ENCODE data around the gene SUGP2.

Gene SUGP2

DNA sequence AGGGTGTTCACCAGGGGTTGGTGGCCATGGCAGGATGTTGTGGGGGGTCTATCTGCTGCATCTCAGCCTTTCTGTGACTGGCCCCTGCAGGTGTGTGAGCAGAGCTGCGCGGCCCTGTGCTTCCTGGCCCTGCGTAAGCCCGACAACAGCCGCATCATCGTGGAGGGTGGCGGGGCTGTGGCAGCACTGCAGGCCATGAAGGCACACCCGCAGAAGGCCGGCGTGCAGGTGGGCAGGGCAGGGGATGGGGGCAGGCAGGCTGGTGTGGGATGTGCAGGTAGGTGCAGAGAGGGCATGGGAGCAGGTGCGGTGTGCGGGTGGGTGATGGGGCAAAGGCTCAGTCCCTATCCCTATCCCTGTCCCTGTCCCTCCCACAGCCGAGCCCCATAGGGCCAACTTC is 22.4 kb upstream of the SUGP2 start:
- H3K36me3 ChIP-seq (ENCODE audit: insufficient read depth, low read length) = peaks cover 66% of the 10 kb centered on the region
- no peak for TF ChIP-seq FOXP2 (optimal IDR thresholded peaks at IDR 0.05; ENCODE audit: control extremely low read depth, extremely low read length, insufficient read depth)
- no peak for TF ChIP-seq EZH2 (IDR thresholded peaks at IDR 0.05)
- TF ChIP-seq POLR2AphosphoS5 (IDR thresholded peaks at IDR 0.05; ENCODE audit: borderline replicate concordance, low read depth, low read length) = no peak
- H3K9ac ChIP-seq (ENCODE audit: insufficient read length) = no peak overlapping the region
- DNase-seq (ENCODE audit: low read depth, low spot score) = no peak
- H3K4me3 ChIP-seq = no peak overlapping the region
- no peaks in the 10 kb centered on the region for H3K9me3 ChIP-seq (ENCODE audit: low read depth, low read length)
- no peak overlapping the region for H3K27ac ChIP-seq

- peaks cover 69% of the 10 kb centered on the region for H3K36me3 ChIP-seq (ENCODE audit: insufficient read depth, low read length)
- no peaks in the 10 kb centered on the region for H3K9me3 ChIP-seq (ENCODE audit: low read depth, low read length)
- H3K4me3 ChIP-seq = no peak overlapping the region
- H3K27ac ChIP-seq = no peak overlapping the region
- no peak overlapping the region for H3K9ac ChIP-seq (ENCODE audit: insufficient read length)
- DNase-seq (ENCODE audit: low read depth, low spot score) = no peak
- TF ChIP-seq EZH2 (IDR thresholded peaks at IDR 0.05) (no peak), FOXP2 (optimal IDR thresholded peaks at IDR 0.05; ENCODE audit: control extremely low read depth, extremely low read length, insufficient read depth) (no peak), POLR2AphosphoS5 (IDR thresholded peaks at IDR 0.05; ENCODE audit: borderline replicate concordance, low read depth, low read length) (no peak)
Measured at GRCh38 chr19:19054939-19055440, 21.7 kb upstream of the SUGP2 start.

DNA sequence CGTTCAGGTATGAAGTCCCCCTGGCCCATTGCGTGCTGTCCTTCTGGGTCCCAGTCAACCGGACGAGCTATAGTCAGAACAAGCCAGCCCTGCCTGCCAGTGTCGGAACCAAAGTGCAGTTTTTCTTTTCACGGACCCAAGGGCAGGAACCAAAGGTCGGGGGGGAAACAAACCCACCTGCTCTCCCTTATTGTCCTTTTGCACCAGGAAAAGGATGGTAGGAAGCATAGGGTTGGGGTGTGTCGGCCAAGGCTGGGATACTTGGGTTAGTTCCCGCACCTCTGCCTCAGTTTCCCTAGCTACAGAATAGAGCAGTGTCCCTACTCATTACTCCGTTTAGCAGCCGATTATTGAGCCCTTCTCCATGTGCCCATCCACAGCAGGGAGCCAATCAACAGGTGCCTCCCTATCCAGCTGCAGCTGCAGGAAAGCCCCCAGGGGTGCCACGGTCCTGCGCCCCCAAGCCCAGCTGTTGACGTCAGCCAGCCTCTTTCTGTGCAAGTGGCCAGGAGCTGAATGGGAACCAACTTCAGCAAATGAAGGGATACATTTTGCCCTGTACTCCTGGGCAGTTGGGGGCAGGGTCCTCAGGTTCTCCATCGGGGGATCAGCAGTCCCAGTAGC is 21.1 kb upstream of the SUGP2 start:
- no peak for DNase-seq (ENCODE audit: low read depth, low spot score)
- TF ChIP-seq FOXP2 (optimal IDR thresholded peaks at IDR 0.05; ENCODE audit: control extremely low read depth, extremely low read length, insufficient read depth) (no peak), EZH2 (IDR thresholded peaks at IDR 0.05) (no peak)
- no peak overlapping the region for H3K4me3 ChIP-seq
- H3K9me3 ChIP-seq (ENCODE audit: low read depth, low read length) = no peaks in the 10 kb centered on the region
- H3K36me3 ChIP-seq (ENCODE audit: insufficient read depth, low read length) = peaks cover 70% of the 10 kb centered on the region
- no peak overlapping the region for H3K27ac ChIP-seq
- H3K9ac ChIP-seq (ENCODE audit: insufficient read length) = no peak overlapping the region

GRCh38 chr19:19053508-19054314 is 20.4 kb upstream of the SUGP2 start:
- H3K9ac ChIP-seq (ENCODE audit: insufficient read length) = no peak overlapping the region
- no peak for DNase-seq (ENCODE audit: low read depth, low spot score)
- peaks cover 68% of the 10 kb centered on the region for H3K36me3 ChIP-seq (ENCODE audit: insufficient read depth, low read length)
- H3K9me3 ChIP-seq (ENCODE audit: low read depth, low read length) = no peaks in the 10 kb centered on the region
- no peak overlapping the region for H3K4me3 ChIP-seq
- H3K27ac ChIP-seq = no peak overlapping the region
- TF ChIP-seq EZH2 (IDR thresholded peaks at IDR 0.05) = no peak
- TF ChIP-seq POLR2AphosphoS5 (IDR thresholded peaks at IDR 0.05; ENCODE audit: borderline replicate concordance, low read depth, low read length) = no peak
- no peak for TF ChIP-seq FOXP2 (optimal IDR thresholded peaks at IDR 0.05; ENCODE audit: control extremely low read depth, extremely low read length, insufficient read depth)

DNA sequence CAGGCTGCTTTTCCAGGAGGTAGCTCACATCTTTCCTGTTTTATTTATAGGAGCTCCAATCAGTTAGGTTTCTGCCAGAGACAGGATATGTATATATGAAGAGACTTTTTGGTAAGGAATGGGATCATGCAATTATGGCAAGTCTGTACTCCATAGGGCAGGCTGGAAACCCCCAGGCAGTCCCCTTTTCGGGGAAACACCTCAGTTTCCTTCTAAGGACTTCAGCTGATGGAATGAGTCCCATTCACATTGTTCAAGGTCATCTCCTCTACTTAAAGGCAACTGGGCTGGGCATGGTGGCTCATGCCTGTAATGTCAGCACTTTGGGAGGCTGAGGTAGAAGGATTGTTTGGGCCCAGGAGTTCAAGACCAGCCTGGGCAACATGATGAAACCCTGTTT is 19.6 kb upstream of the SUGP2 start:
- no peak for DNase-seq (ENCODE audit: low read depth, low spot score)
- no peak overlapping the region for H3K27ac ChIP-seq

GRCh38 chr19:19051478-19052213 is 18.3 kb upstream of the SUGP2 start:
- Histone ChIP-seq H3K27ac (no peak overlapping the region), H3K4me3 (no peak overlapping the region), H3K9ac (ENCODE audit: insufficient read length) (no peak overlapping the region), H3K36me3 (ENCODE audit: insufficient read depth, low read length) (peaks cover 61% of the 10 kb centered on the region), H3K9me3 (ENCODE audit: low read depth, low read length) (no peaks in the 10 kb centered on the region)
- TF ChIP-seq POLR2AphosphoS5 (IDR thresholded peaks at IDR 0.05; ENCODE audit: borderline replicate concordance, low read depth, low read length) (no peak), FOXP2 (optimal IDR thresholded peaks at IDR 0.05; ENCODE audit: control extremely low read depth, extremely low read length, insufficient read depth) (no peak), EZH2 (IDR thresholded peaks at IDR 0.05) (no peak)
- DNase-seq (ENCODE audit: low read depth, low spot score) = no peak

More for the DNA sequence above, 19.6 kb upstream of the SUGP2 start:
- TF ChIP-seq POLR2AphosphoS5 (IDR thresholded peaks at IDR 0.05; ENCODE audit: borderline replicate concordance, low read depth, low read length) = no peak
- TF ChIP-seq FOXP2 (optimal IDR thresholded peaks at IDR 0.05; ENCODE audit: control extremely low read depth, extremely low read length, insufficient read depth) = no peak
- no peak for TF ChIP-seq EZH2 (IDR thresholded peaks at IDR 0.05)
- Histone ChIP-seq H3K4me3 (no peak overlapping the region), H3K9ac (ENCODE audit: insufficient read length) (no peak overlapping the region), H3K36me3 (ENCODE audit: insufficient read depth, low read length) (peaks cover 65% of the 10 kb centered on the region), H3K9me3 (ENCODE audit: low read depth, low read length) (no peaks in the 10 kb centered on the region)

GRCh38 chr19:19050731-19051130 is 17.4 kb upstream of the SUGP2 start:
- Histone ChIP-seq H3K27ac (no peak overlapping the region), H3K36me3 (ENCODE audit: insufficient read depth, low read length) (peaks cover 57% of the 10 kb centered on the region), H3K4me3 (no peak overlapping the region), H3K9me3 (ENCODE audit: low read depth, low read length) (no peaks in the 10 kb centered on the region), H3K9ac (ENCODE audit: insufficient read length) (no peak overlapping the region)
- DNase-seq (ENCODE audit: low read depth, low spot score) = no peak
- TF ChIP-seq FOXP2 (optimal IDR thresholded peaks at IDR 0.05; ENCODE audit: control extremely low read depth, extremely low read length, insufficient read depth) = no peak
- TF ChIP-seq POLR2AphosphoS5 (IDR thresholded peaks at IDR 0.05; ENCODE audit: borderline replicate concordance, low read depth, low read length) = no peak
- TF ChIP-seq EZH2 (IDR thresholded peaks at IDR 0.05) = no peak

- no peak for DNase-seq (ENCODE audit: low read depth, low spot score)
- TF ChIP-seq FOXP2 (optimal IDR thresholded peaks at IDR 0.05; ENCODE audit: control extremely low read depth, extremely low read length, insufficient read depth) (no peak), EZH2 (IDR thresholded peaks at IDR 0.05) (no peak)
- Histone ChIP-seq H3K36me3 (ENCODE audit: insufficient read depth, low read length) (peaks cover 51% of the 10 kb centered on the region), H3K4me3 (no peak overlapping the region), H3K27ac (no peak overlapping the region), H3K9ac (ENCODE audit: insufficient read length) (no peak overlapping the region), H3K9me3 (ENCODE audit: low read depth, low read length) (no peaks in the 10 kb centered on the region)
Measured at GRCh38 chr19:19050104-19050503, 16.8 kb upstream of the SUGP2 start.
